Measurements from ENCODE around the gene STIM1.
A peak's percentile ranks its signal among the peaks of the same experiment; 100 is the strongest.

The STIM1 gene

GRCh38 chr11:3942160-3942955, 86.9 kb downstream of the STIM1 start:
- no peaks in the 10 kb centered on the region for H3K27me3 ChIP-seq (ENCODE audit: control insufficient read depth, insufficient read depth, low read length)
- no peaks in the 10 kb centered on the region for H3K36me3 ChIP-seq (ENCODE audit: control insufficient read depth, insufficient read depth, low read length)
- H3K4me1 ChIP-seq (ENCODE audit: control insufficient read depth, insufficient read depth, low read length), result peaks cover 11% of the 10 kb centered on the region
- H3K9ac ChIP-seq (ENCODE audit: low read length), result no peak overlapping the region
- no peak overlapping the region for H3K4me3 ChIP-seq (ENCODE audit: low read length)
- no peak overlapping the region for H3K27ac ChIP-seq (ENCODE audit: low read depth, low read length)

DNA sequence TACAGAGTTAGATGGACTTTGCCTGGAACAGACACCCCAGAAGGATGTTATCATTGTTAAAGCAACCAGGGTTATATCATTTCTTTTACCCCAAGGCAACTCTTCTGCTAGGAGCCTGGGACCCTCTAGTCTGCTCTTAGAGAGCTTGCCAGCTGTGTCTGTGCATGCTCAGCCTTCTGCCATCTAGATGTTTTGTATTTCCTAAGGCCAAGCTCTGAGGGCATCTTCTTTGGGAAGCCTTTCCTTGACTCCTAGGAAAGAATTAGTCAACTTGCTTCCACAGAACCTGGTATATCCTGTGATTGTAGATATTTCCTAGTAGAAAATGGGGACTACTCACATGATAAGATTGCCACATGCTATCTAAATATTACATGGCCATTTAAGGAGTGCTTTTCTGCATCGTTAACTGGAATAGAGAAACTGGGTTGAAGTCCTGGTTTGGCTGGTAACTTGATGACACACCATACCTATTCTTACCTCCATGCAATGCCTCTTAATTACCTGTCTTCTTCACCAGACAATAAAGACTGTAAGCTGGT, 87.6 kb downstream of the STIM1 start:
- Histone ChIP-seq H3K9ac (ENCODE audit: low read length) (no peak overlapping the region), H3K36me3 (ENCODE audit: control insufficient read depth, insufficient read depth, low read length) (no peaks in the 10 kb centered on the region), H3K4me3 (ENCODE audit: low read length) (no peak overlapping the region), H3K27ac (ENCODE audit: low read depth, low read length) (no peak overlapping the region), H3K27me3 (ENCODE audit: control insufficient read depth, insufficient read depth, low read length) (no peaks in the 10 kb centered on the region), H3K4me1 (ENCODE audit: control insufficient read depth, insufficient read depth, low read length) (peaks cover 18% of the 10 kb centered on the region)

- Histone ChIP-seq H3K9ac (ENCODE audit: low read length) (no peak overlapping the region), H3K27me3 (ENCODE audit: control insufficient read depth, insufficient read depth, low read length) (no peaks in the 10 kb centered on the region), H3K4me3 (ENCODE audit: low read length) (no peak overlapping the region), H3K27ac (ENCODE audit: low read depth, low read length) (no peak overlapping the region), H3K36me3 (ENCODE audit: control insufficient read depth, insufficient read depth, low read length) (no peaks in the 10 kb centered on the region), H3K4me1 (ENCODE audit: control insufficient read depth, insufficient read depth, low read length) (peaks cover 19% of the 10 kb centered on the region)
Measured at GRCh38 chr11:3944198-3944597, 88.7 kb downstream of the STIM1 start.

- Histone ChIP-seq H3K9ac (ENCODE audit: low read length) (no peak overlapping the region), H3K36me3 (ENCODE audit: control insufficient read depth, insufficient read depth, low read length) (no peaks in the 10 kb centered on the region), H3K4me1 (ENCODE audit: control insufficient read depth, insufficient read depth, low read length) (peaks cover 28% of the 10 kb centered on the region), H3K4me3 (ENCODE audit: low read length) (no peak overlapping the region), H3K27me3 (ENCODE audit: control insufficient read depth, insufficient read depth, low read length) (no peaks in the 10 kb centered on the region), H3K27ac (ENCODE audit: low read depth, low read length) (peak overlapping the region; percentile 57)
Measured at GRCh38 chr11:3946455-3947017, 91.1 kb downstream of the STIM1 start.

GRCh38 chr11:3947061-3947460, 91.6 kb downstream of the STIM1 start:
- H3K36me3 ChIP-seq (ENCODE audit: control insufficient read depth, insufficient read depth, low read length), result no peaks in the 10 kb centered on the region
- no peak overlapping the region for H3K9ac ChIP-seq (ENCODE audit: low read length)
- H3K4me3 ChIP-seq (ENCODE audit: low read length), result no peak overlapping the region
- peaks cover 29% of the 10 kb centered on the region for H3K4me1 ChIP-seq (ENCODE audit: control insufficient read depth, insufficient read depth, low read length)
- H3K27me3 ChIP-seq (ENCODE audit: control insufficient read depth, insufficient read depth, low read length), result no peaks in the 10 kb centered on the region
- H3K27ac ChIP-seq (ENCODE audit: low read depth, low read length), result peak overlapping the region; percentile 57

- H3K27me3 ChIP-seq (ENCODE audit: control insufficient read depth, insufficient read depth, low read length), result no peaks in the 10 kb centered on the region
- H3K4me1 ChIP-seq (ENCODE audit: control insufficient read depth, insufficient read depth, low read length), result peaks cover 31% of the 10 kb centered on the region
- no peaks in the 10 kb centered on the region for H3K36me3 ChIP-seq (ENCODE audit: control insufficient read depth, insufficient read depth, low read length)
- no peak overlapping the region for H3K27ac ChIP-seq (ENCODE audit: low read depth, low read length)
- H3K9ac ChIP-seq (ENCODE audit: low read length), result no peak overlapping the region
- H3K4me3 ChIP-seq (ENCODE audit: low read length), result no peak overlapping the region
Measured at GRCh38 chr11:3949125-3949524, 93.7 kb downstream of the STIM1 start.

DNA sequence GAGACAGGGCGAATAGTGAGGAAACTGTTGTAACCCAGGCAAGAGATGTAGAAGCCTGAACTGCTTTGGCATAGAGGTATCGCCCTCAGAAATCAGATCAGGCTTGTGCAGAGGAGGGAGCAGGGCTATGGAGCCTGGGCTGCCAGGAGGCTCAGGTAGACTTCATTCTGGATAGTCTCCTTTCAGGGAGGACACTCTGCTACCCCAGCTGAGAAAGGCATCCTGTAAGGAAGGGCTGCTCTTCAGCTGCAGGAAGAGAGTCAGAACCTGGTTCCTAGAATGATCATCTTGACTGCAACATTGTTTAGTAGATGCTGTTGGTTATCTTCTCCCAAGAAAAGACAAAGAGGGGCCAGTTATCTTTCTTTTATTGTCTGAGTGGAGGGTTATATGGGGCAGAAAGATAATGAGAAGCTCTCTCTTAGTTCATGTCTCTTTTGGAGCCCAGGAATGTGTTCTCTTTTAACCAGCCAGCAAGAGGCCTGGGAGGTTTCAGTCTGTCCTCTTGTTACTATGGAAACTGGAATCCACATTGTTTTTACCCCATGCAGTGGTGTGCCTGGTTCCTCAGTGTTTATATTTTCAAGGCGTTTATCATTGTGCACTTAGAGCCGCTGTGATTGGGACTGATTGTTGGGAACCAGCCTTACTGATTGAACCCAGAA, 95.7 kb downstream of the STIM1 start:
- Histone ChIP-seq H3K4me1 (ENCODE audit: control insufficient read depth, insufficient read depth, low read length) (peaks cover 30% of the 10 kb centered on the region), H3K36me3 (ENCODE audit: control insufficient read depth, insufficient read depth, low read length) (no peaks in the 10 kb centered on the region), H3K4me3 (ENCODE audit: low read length) (no peak overlapping the region), H3K27me3 (ENCODE audit: control insufficient read depth, insufficient read depth, low read length) (no peaks in the 10 kb centered on the region), H3K9ac (ENCODE audit: low read length) (no peak overlapping the region), H3K27ac (ENCODE audit: low read depth, low read length) (peak overlapping the region; percentile 56)

GRCh38 chr11:3952715-3953114, 97.3 kb downstream of the STIM1 start:
- Histone ChIP-seq H3K27me3 (ENCODE audit: control insufficient read depth, insufficient read depth, low read length) (no peaks in the 10 kb centered on the region), H3K9ac (ENCODE audit: low read length) (no peak overlapping the region), H3K27ac (ENCODE audit: low read depth, low read length) (no peak overlapping the region), H3K36me3 (ENCODE audit: control insufficient read depth, insufficient read depth, low read length) (no peaks in the 10 kb centered on the region), H3K4me3 (ENCODE audit: low read length) (no peak overlapping the region), H3K4me1 (ENCODE audit: control insufficient read depth, insufficient read depth, low read length) (peaks cover 16% of the 10 kb centered on the region)

GRCh38 chr11:3953327-3953726, 97.9 kb downstream of the STIM1 start:
- Histone ChIP-seq H3K27ac (ENCODE audit: low read depth, low read length) (no peak overlapping the region), H3K9ac (ENCODE audit: low read length) (no peak overlapping the region)

GRCh38 chr11:3954448-3955298, 99.2 kb downstream of the STIM1 start:
- H3K4me3 ChIP-seq (ENCODE audit: low read length), result no peak overlapping the region
- H3K27ac ChIP-seq (ENCODE audit: low read depth, low read length), result no peak overlapping the region
- peaks cover 12% of the 10 kb centered on the region for H3K4me1 ChIP-seq (ENCODE audit: control insufficient read depth, insufficient read depth, low read length)
- H3K27me3 ChIP-seq (ENCODE audit: control insufficient read depth, insufficient read depth, low read length), result no peaks in the 10 kb centered on the region
- H3K9ac ChIP-seq (ENCODE audit: low read length), result no peak overlapping the region
- H3K36me3 ChIP-seq (ENCODE audit: control insufficient read depth, insufficient read depth, low read length), result no peaks in the 10 kb centered on the region

More at GRCh38 chr11:3953327-3953726, 97.9 kb downstream of the STIM1 start:
- H3K36me3 ChIP-seq (ENCODE audit: control insufficient read depth, insufficient read depth, low read length), result no peaks in the 10 kb centered on the region
- peaks cover 12% of the 10 kb centered on the region for H3K4me1 ChIP-seq (ENCODE audit: control insufficient read depth, insufficient read depth, low read length)
- no peak overlapping the region for H3K4me3 ChIP-seq (ENCODE audit: low read length)
- no peaks in the 10 kb centered on the region for H3K27me3 ChIP-seq (ENCODE audit: control insufficient read depth, insufficient read depth, low read length)

- H3K4me1 ChIP-seq (ENCODE audit: control insufficient read depth, insufficient read depth, low read length), result peaks cover 12% of the 10 kb centered on the region
- H3K4me3 ChIP-seq (ENCODE audit: low read length), result no peak overlapping the region
- no peak overlapping the region for H3K9ac ChIP-seq (ENCODE audit: low read length)
- H3K27ac ChIP-seq (ENCODE audit: low read depth, low read length), result no peak overlapping the region
- H3K36me3 ChIP-seq (ENCODE audit: control insufficient read depth, insufficient read depth, low read length), result no peaks in the 10 kb centered on the region
- H3K27me3 ChIP-seq (ENCODE audit: control insufficient read depth, insufficient read depth, low read length), result no peaks in the 10 kb centered on the region
Measured at GRCh38 chr11:3955299-3955665, 99.8 kb downstream of the STIM1 start.

DNA sequence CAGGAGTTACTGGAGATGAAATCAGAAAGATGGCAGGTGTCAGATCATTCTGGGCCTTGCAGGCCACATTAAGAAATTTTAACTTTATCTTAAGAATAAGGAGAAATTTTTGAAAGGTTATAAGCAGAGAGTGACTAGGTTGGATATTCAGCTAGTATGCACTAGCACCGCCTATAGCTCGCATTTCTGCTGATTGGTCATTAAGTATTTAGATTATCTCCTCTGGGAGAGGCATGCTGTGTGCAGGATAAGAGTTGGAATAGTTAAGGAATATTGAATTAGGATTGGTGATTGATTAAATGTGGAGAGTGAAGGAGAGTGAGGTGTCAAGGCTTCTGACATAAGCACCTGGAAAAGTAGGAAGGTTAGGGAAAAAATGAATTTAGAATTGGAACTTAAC, 100.6 kb downstream of the STIM1 start:
- Histone ChIP-seq H3K36me3 (ENCODE audit: control insufficient read depth, insufficient read depth, low read length) (no peaks in the 10 kb centered on the region), H3K27me3 (ENCODE audit: control insufficient read depth, insufficient read depth, low read length) (no peaks in the 10 kb centered on the region), H3K4me1 (ENCODE audit: control insufficient read depth, insufficient read depth, low read length) (peaks cover 8% of the 10 kb centered on the region), H3K27ac (ENCODE audit: low read depth, low read length) (no peak overlapping the region), H3K4me3 (ENCODE audit: low read length) (no peak overlapping the region), H3K9ac (ENCODE audit: low read length) (no peak overlapping the region)

All from rectal smooth muscle tissue (tissue), 1 donor.